MM.1S (cell line): Measurements from ENCODE around the gene LHPP.

Experiments used
- DNase-seq: peaks from one replicate; pipeline ENCODE4 v3.0.0-alpha.2; 2015
- H2AFZ ChIP-seq: fragments of 300-600 bp; sonication (generic); 2 replicates; pipeline ENCODE4 v1.6.0; 2016; ENCODE audit warnings: antibody characterized with exemption, low read length
- H3F3A ChIP-seq: fragments of 300-600 bp; sonication (generic); 2 replicates; pipeline ENCODE4 v1.6.1; 2016; ENCODE audit warnings: mild to moderate bottlenecking, antibody characterized with exemption, low read length, moderate library complexity, mixed read lengths; ENCODE audit not compliant: insufficient read depth
- H3K27ac ChIP-seq: fragments of 300-600 bp; sonication (generic); 2 replicates; pipeline ENCODE4 v1.5.1; 2016; ENCODE audit warnings: mild to moderate bottlenecking, low read length
- H3K27me3 ChIP-seq: fragments of 300-600 bp; sonication (generic); replicated peaks from 2 replicates; pipeline ENCODE4 v1.6.0; 2016; ENCODE audit warnings: low read length; ENCODE audit not compliant: insufficient read depth
- H3K36me3 ChIP-seq: fragments of 300-600 bp; sonication (generic); replicated peaks from 2 replicates; pipeline ENCODE4 v1.6.1; 2016; ENCODE audit warnings: mild to moderate bottlenecking, low read length, mixed read lengths; ENCODE audit not compliant: insufficient read depth
- H3K4me1 ChIP-seq: fragments of 300-600 bp; sonication (generic); 2 replicates; pipeline ENCODE4 v1.6.1; 2016; ENCODE audit warnings: low read length, mixed read lengths
- H3K4me2 ChIP-seq: fragments of 300-600 bp; sonication (generic); 2 replicates; pipeline ENCODE4 v1.6.0; 2016; ENCODE audit warnings: low read depth, low read length
- H3K4me3 ChIP-seq: fragments of 300-600 bp; sonication (generic); 2 replicates; pipeline ENCODE4 v1.5.1; 2016; ENCODE audit warnings: low read length, mixed read lengths
- H3K79me2 ChIP-seq: fragments of 300-600 bp; sonication (generic); 2 replicates; pipeline ENCODE4 v1.6.1; 2016; ENCODE audit warnings: mixed run types, low read length, mixed read lengths
- H3K9ac ChIP-seq: fragments of 300-600 bp; sonication (generic); 2 replicates; pipeline ENCODE4 v1.6.1; 2016; ENCODE audit warnings: low read length, mixed read lengths
- H3K9me2 ChIP-seq: fragments of 300-600 bp; sonication (generic); replicated peaks from 2 replicates; pipeline ENCODE4 v1.6.1; 2016; ENCODE audit warnings: mild to moderate bottlenecking, low read length, mixed read lengths; ENCODE audit not compliant: insufficient read depth
- H3K9me3 ChIP-seq: fragments of 300-600 bp; sonication (generic); replicated peaks from 2 replicates; pipeline ENCODE4 v1.6.1; 2016; ENCODE audit warnings: mild to moderate bottlenecking, low read length, mixed read lengths; ENCODE audit not compliant: insufficient read depth
- H4K20me1 ChIP-seq: fragments of 300-600 bp; sonication (generic); 2 replicates; pipeline ENCODE4 v1.6.1; 2016; ENCODE audit warnings: mild to moderate bottlenecking, low read length, moderate library complexity, mixed read lengths; ENCODE audit not compliant: insufficient read depth
- EZH2 ChIP-seq: fragments of 300-600 bp; sonication (generic); optimal IDR thresholded peaks from 2 replicates; pipeline ENCODE3; 2017; ENCODE audit warnings: low read depth, mild to moderate bottlenecking, antibody characterized with exemption, low read length, mixed read lengths
- EZH2phosphoT487 ChIP-seq: fragments of 300-600 bp; sonication (generic); IDR thresholded peaks from 2 replicates; pipeline ENCODE4 v1.6.1; 2018; ENCODE audit warnings: antibody characterized with exemption, low read length
- TF ChIP-seq, protein P1 (sequence below): fragments of 300-600 bp; sonication (generic); IDR thresholded peaks from 2 replicates; pipeline ENCODE4 v1.5.1; 2016; ENCODE audit warnings: antibody characterized with exemption, low read length, mixed read lengths

Gene LHPP

DNA sequence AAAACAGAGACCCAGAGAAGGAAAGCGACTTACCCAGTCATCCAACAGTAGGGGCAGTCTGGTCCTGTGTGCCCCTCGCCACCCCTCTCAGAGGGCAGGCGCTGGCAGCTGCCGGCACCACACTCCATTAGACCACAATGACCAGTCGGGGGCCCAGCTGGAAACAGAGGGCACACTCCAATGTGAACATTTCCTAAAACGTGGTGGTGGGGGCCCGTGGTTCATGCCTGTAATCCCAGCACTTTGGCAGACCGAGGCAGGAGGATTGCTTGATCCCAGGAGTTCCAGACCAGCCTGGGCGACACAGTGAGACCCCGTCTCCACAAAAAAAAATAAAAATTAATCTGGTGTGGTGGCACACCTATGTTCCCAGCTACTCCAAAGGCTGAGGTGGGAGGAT lies 42.0 kb upstream of the LHPP start:
- Histone ChIP-seq H3K4me2 (peak overlapping the region; percentile 98), H3F3A (peaks cover 5% of the 10 kb centered on the region; the same call in 1 of the 2 replicates), H3K27ac (peak overlapping the region; percentile 59; the same call in 1 of the 2 replicates), H3K9ac (peak overlapping the region; percentile 65; the same call in 1 of the 2 replicates), H3K27me3 (no peaks in the 10 kb centered on the region; the same call in 1 of the 2 replicates), H2AFZ (peak overlapping the region; percentile 97), H4K20me1 (no peaks in the 10 kb centered on the region), H3K4me1 (peaks cover 5% of the 10 kb centered on the region; the same call in 1 of the 2 replicates), H3K79me2 (peaks cover 33% of the 10 kb centered on the region), H3K9me3 (no peaks in the 10 kb centered on the region), H3K4me3 (peak overlapping the region; percentile 77), H3K9me2 (no peaks in the 10 kb centered on the region), H3K36me3 (no peaks in the 10 kb centered on the region)
- no peak for DNase-seq
- TF ChIP-seq EZH2phosphoT487 (no peak), EZH2 (no peak)
- TF ChIP-seq, protein P1, sequence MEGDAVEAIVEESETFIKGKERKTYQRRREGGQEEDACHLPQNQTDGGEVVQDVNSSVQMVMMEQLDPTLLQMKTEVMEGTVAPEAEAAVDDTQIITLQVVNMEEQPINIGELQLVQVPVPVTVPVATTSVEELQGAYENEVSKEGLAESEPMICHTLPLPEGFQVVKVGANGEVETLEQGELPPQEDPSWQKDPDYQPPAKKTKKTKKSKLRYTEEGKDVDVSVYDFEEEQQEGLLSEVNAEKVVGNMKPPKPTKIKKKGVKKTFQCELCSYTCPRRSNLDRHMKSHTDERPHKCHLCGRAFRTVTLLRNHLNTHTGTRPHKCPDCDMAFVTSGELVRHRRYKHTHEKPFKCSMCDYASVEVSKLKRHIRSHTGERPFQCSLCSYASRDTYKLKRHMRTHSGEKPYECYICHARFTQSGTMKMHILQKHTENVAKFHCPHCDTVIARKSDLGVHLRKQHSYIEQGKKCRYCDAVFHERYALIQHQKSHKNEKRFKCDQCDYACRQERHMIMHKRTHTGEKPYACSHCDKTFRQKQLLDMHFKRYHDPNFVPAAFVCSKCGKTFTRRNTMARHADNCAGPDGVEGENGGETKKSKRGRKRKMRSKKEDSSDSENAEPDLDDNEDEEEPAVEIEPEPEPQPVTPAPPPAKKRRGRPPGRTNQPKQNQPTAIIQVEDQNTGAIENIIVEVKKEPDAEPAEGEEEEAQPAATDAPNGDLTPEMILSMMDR: no peak

DNA sequence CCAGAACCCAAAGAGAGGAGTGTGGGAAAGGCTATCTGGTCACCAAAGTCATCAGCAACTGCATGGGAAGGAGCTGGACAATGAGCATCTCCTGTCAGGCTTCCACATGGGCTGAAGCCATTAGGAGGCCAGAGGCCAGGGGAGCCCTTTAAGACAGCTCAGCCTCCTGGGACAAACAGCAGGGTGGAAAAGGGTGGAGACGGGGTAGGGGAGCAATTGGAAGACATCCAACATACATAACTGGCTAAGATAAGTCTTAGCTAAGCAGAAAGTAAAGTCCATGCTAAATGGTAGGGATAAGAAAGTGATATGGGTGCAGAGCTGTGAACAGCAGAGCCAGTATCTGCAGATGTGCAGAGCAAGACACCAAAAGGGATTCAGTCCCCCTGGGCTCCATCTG lies 41.4 kb upstream of the LHPP start:
- no peak for DNase-seq
- no peak overlapping the region for H2AFZ ChIP-seq
- TF ChIP-seq EZH2phosphoT487 (no peak), EZH2 (no peak)
- TF ChIP-seq, protein P1: no peak

DNA sequence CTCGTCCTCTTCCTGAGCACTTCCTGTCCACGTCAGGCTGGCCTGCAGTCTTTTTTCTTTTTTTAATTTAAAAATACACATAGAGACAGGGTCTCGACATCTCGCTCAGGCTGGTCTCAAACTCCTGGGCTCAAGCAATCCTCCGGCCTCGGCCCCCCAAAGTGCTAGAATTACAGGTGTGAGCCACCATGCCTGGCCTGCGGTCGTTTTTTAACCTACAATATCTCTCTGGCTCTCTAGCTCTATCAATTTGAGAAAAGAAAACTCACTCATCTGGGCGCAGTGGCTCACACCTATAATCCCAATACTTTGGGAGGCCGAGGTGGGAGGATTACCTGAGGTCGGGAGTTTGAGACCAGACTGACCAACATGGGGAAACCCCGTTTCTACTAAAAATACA lies 38.9 kb upstream of the LHPP start:
- Histone ChIP-seq H3K79me2 (peaks cover 6% of the 10 kb centered on the region), H3K9me3 (no peaks in the 10 kb centered on the region), H3K27me3 (no peaks in the 10 kb centered on the region; the same call in 1 of the 2 replicates), H3K4me1 (peaks cover 5% of the 10 kb centered on the region; the same call in 1 of the 2 replicates), H3K36me3 (no peaks in the 10 kb centered on the region), H3K9ac (no peak overlapping the region), H3K4me2 (no peak overlapping the region), H2AFZ (no peak overlapping the region), H3K4me3 (no peak overlapping the region), H3K27ac (no peak overlapping the region), H4K20me1 (no peaks in the 10 kb centered on the region), H3F3A (peaks cover 5% of the 10 kb centered on the region; the same call in 1 of the 2 replicates), H3K9me2 (no peaks in the 10 kb centered on the region)
- TF ChIP-seq EZH2: no peak
- TF ChIP-seq, protein P1: no peak
- no peak for TF ChIP-seq EZH2phosphoT487
- DNase-seq: no peak

More for the DNA sequence above, 41.4 kb upstream of the LHPP start:
- no peaks in the 10 kb centered on the region for H4K20me1 ChIP-seq
- peaks cover 30% of the 10 kb centered on the region for H3K79me2 ChIP-seq
- no peak overlapping the region for H3K27ac ChIP-seq
- no peaks in the 10 kb centered on the region for H3K9me3 ChIP-seq
- no peak overlapping the region for H3K4me3 ChIP-seq
- H3K9ac ChIP-seq: no peak overlapping the region
- H3K9me2 ChIP-seq: no peaks in the 10 kb centered on the region
- peaks cover 5% of the 10 kb centered on the region; the same call in 1 of the 2 replicates for H3K4me1 ChIP-seq
- H3K27me3 ChIP-seq: no peaks in the 10 kb centered on the region; the same call in 1 of the 2 replicates
- H3K36me3 ChIP-seq: no peaks in the 10 kb centered on the region
- H3K4me2 ChIP-seq: no peak overlapping the region
- H3F3A ChIP-seq: peaks cover 5% of the 10 kb centered on the region; the same call in 1 of the 2 replicates
